IPS DF 6.9 (cell line): Measurements from ENCODE around the gene TCL1A.
"Not testable (repeated sequence)": the region's sequence is repeated elsewhere in the genome, so short reads cannot be mapped to it uniquely, and the experiment has no call there.

ENCODE experiments used
- DNase-seq: peaks from one replicate; pipeline ENCODE4 v3.0.0-alpha.2; 2013; ENCODE audit warnings: low read depth, low spot score
- H3K27ac ChIP-seq: one replicate; pipeline ENCODE4 v1.5.1; 2013; ENCODE audit warnings: low read length, control low read depth
- H3K27me3 ChIP-seq: 2 replicates; pipeline ENCODE4 v1.6.1; 2013; ENCODE audit warnings: mild to moderate bottlenecking, low read length; ENCODE audit not compliant: control insufficient read depth, insufficient read depth
- H3K36me3 ChIP-seq: 2 replicates; pipeline ENCODE4 v1.6.1; 2013; ENCODE audit warnings: low read length; ENCODE audit not compliant: control insufficient read depth, insufficient read depth
- H3K4me1 ChIP-seq: 2 replicates; pipeline ENCODE4 v1.6.1; 2013; ENCODE audit warnings: low read length; ENCODE audit not compliant: control insufficient read depth, insufficient read depth
- H3K4me3 ChIP-seq: 2 replicates; pipeline ENCODE4 v1.5.1; 2013; ENCODE audit warnings: mild to moderate bottlenecking, low read length
- H3K9me3 ChIP-seq: 2 replicates; pipeline ENCODE4 v1.6.1; 2013; ENCODE audit warnings: low read length, inconsistent platforms; ENCODE audit not compliant: control insufficient read depth, insufficient read depth
- WGBS: extraction: QIAGEN DNeasy Blood & Tissue Kit; methylation state at CpG from one replicate; pipeline ENCODE4 v1.1.7; 2013; ENCODE audit warnings: mixed read lengths, missing lambda C conversion rate; ENCODE audit not compliant: insufficient read length, insufficient coverage; 5-methylcytosine and 5-hydroxymethylcytosine counted together

TCL1A gene

GRCh38 chr14:95713596-95714371, at the start of gene TCL1A:
TCL1A (minus strand) TSS chr14:95714125; CDS start chr14:95714066, 59 bp downstream.
- no CpG with 5 or more reads among the region's 47 CpGs for WGBS
- peaks cover 2% of the 10 kb centered on the region; the same call in 1 of the 2 replicates for H3K4me1 ChIP-seq
- no peak within 1 kb of the TSS for H3K27ac ChIP-seq
- H3K9me3 ChIP-seq = no peaks in the 10 kb centered on the region
- no peak for DNase-seq
- H3K4me3 ChIP-seq = no peak within 1 kb of the TSS
- no peaks in the 10 kb centered on the region; the same call in 1 of the 2 replicates for H3K27me3 ChIP-seq
- no peaks in the 10 kb centered on the region for H3K36me3 ChIP-seq

- H3K36me3 ChIP-seq = not testable (repeated sequence)
Observed at GRCh38 chr14:95763032-95763431, 49.1 kb upstream of the TCL1A start.

GRCh38 chr14:95761436-95761835, 47.5 kb upstream of the TCL1A start:
- DNase-seq = no peak

More at GRCh38 chr14:95763032-95763431, 49.1 kb upstream of the TCL1A start:
- not testable (repeated sequence) for H3K4me3 ChIP-seq, H3K27ac ChIP-seq, H3K27me3 ChIP-seq, H3K9me3 ChIP-seq, DNase-seq, H3K4me1 ChIP-seq
- no CpG with 5 or more reads among the region's 4 CpGs for WGBS

GRCh38 chr14:95760596-95760995, 46.7 kb upstream of the TCL1A start:
- Histone ChIP-seq H3K36me3 (no peaks in the 10 kb centered on the region), H3K27ac (no peak overlapping the region), H3K4me1 (no peaks in the 10 kb centered on the region), H3K9me3 (no peaks in the 10 kb centered on the region), H3K27me3 (no peaks in the 10 kb centered on the region), H3K4me3 (no peak overlapping the region; the same call in 1 of the 2 replicates)
- no CpG with 5 or more reads among the region's 3 CpGs for WGBS
- DNase-seq = no peak

More at GRCh38 chr14:95761436-95761835, 47.5 kb upstream of the TCL1A start:
- no peaks in the 10 kb centered on the region for H3K4me1 ChIP-seq
- no peaks in the 10 kb centered on the region for H3K9me3 ChIP-seq
- no peaks in the 10 kb centered on the region for H3K36me3 ChIP-seq
- WGBS = no CpG with 5 or more reads among the region's 6 CpGs
- no peak overlapping the region for H3K27ac ChIP-seq
- H3K4me3 ChIP-seq = no peak overlapping the region
- no peaks in the 10 kb centered on the region for H3K27me3 ChIP-seq

- Histone ChIP-seq H3K4me1 (no peaks in the 10 kb centered on the region), H3K27ac (no peak overlapping the region), H3K9me3 (no peaks in the 10 kb centered on the region), H3K4me3 (no peak overlapping the region), H3K27me3 (no peaks in the 10 kb centered on the region), H3K36me3 (no peaks in the 10 kb centered on the region)
- DNase-seq = no peak
Observed at GRCh38 chr14:95759941-95760340, 46.0 kb upstream of the TCL1A start.

GRCh38 chr14:95758331-95758730, 44.4 kb upstream of the TCL1A start:
- DNase-seq = no peak
- WGBS = no CpG with 5 or more reads among the region's 7 CpGs
- Histone ChIP-seq H3K4me3 (no peak overlapping the region), H3K9me3 (no peaks in the 10 kb centered on the region), H3K4me1 (no peaks in the 10 kb centered on the region), H3K36me3 (no peaks in the 10 kb centered on the region), H3K27me3 (no peaks in the 10 kb centered on the region), H3K27ac (no peak overlapping the region)

- Histone ChIP-seq H3K4me3 (no peak overlapping the region), H3K36me3 (no peaks in the 10 kb centered on the region), H3K9me3 (no peaks in the 10 kb centered on the region), H3K4me1 (peaks cover 1% of the 10 kb centered on the region; the same call in 1 of the 2 replicates), H3K27ac (no peak overlapping the region), H3K27me3 (no peaks in the 10 kb centered on the region)
- no CpG with 5 or more reads among the region's 3 CpGs for WGBS
- no peak for DNase-seq
Observed at GRCh38 chr14:95756751-95757150, 42.8 kb upstream of the TCL1A start.

GRCh38 chr14:95756127-95756526, 42.2 kb upstream of the TCL1A start:
- H3K9me3 ChIP-seq = no peaks in the 10 kb centered on the region
- no peaks in the 10 kb centered on the region for H3K36me3 ChIP-seq
- H3K4me1 ChIP-seq = peaks cover 1% of the 10 kb centered on the region; the same call in 1 of the 2 replicates
- H3K4me3 ChIP-seq = no peak overlapping the region
- H3K27ac ChIP-seq = no peak overlapping the region
- H3K27me3 ChIP-seq = no peaks in the 10 kb centered on the region
- no peak for DNase-seq
- WGBS = no CpG with 5 or more reads among the region's 6 CpGs

- Histone ChIP-seq H3K36me3 (no peaks in the 10 kb centered on the region), H3K4me3 (no peak overlapping the region), H3K27ac (no peak overlapping the region), H3K9me3 (no peaks in the 10 kb centered on the region), H3K4me1 (no peaks in the 10 kb centered on the region), H3K27me3 (no peaks in the 10 kb centered on the region)
- DNase-seq = no peak
- no CpG with 5 or more reads among the region's 4 CpGs for WGBS
Observed at GRCh38 chr14:95741781-95742180, 27.9 kb upstream of the TCL1A start.

- Histone ChIP-seq H3K27me3 (no peaks in the 10 kb centered on the region), H3K27ac (no peak overlapping the region), H3K36me3 (no peaks in the 10 kb centered on the region), H3K4me1 (no peaks in the 10 kb centered on the region), H3K9me3 (no peaks in the 10 kb centered on the region), H3K4me3 (no peak overlapping the region)
- DNase-seq = no peak
- no CpG with 5 or more reads among the region's 5 CpGs for WGBS
Observed at GRCh38 chr14:95741038-95741490, 27.1 kb upstream of the TCL1A start.

GRCh38 chr14:95739356-95739755, 25.4 kb upstream of the TCL1A start:
- H3K9me3 ChIP-seq = no peaks in the 10 kb centered on the region
- no CpG with 5 or more reads among the region's 1 CpG for WGBS
- no peaks in the 10 kb centered on the region for H3K4me1 ChIP-seq
- DNase-seq = no peak
- H3K27ac ChIP-seq = no peak overlapping the region
- no peaks in the 10 kb centered on the region for H3K36me3 ChIP-seq
- H3K27me3 ChIP-seq = no peaks in the 10 kb centered on the region
- H3K4me3 ChIP-seq = no peak overlapping the region
